CD14-positive monocyte (primary cell): ENCODE results near the gene PAK2. TPM values are rescaled to one million over a fixed set of nuclear protein-coding genes. Genes with fewer than 3 reads are reported as not detected.

ENCODE experiments used
- DNase-seq, 3 donors: peaks; one replicate each; pipeline ENCODE4 v3.0.0-alpha.2; 2011 to 2022
- H2AFZ ChIP-seq: 2 replicates; pipeline ENCODE4 v1.6.0; 2012; ENCODE audit warnings: mild to moderate bottlenecking, low read depth, low read length, inconsistent platforms; ENCODE audit not compliant: insufficient read depth, poor library complexity, severe bottlenecking
- H3K27ac ChIP-seq, 2 donors: 1 replicate in 1 of 2; 2 replicates in 1 of 2; pipeline ENCODE4 v1.5.1; 2012 to 2013; ENCODE audit warnings: low read length in 2 of 2, control low read depth in 1 of 2, inconsistent platforms in 1 of 2, low read depth in 1 of 2, mild to moderate bottlenecking in 1 of 2
- H3K27me3 ChIP-seq, 2 donors: one replicate each; pipeline versions ENCODE4 v1.6.0 to v1.6.1; 2011 to 2013; ENCODE audit warnings: low read length in 2 of 2; ENCODE audit not compliant: control insufficient read depth in 2 of 2, insufficient read depth in 2 of 2
- H3K36me3 ChIP-seq, 2 donors: replicated peaks in 1 of 2; 1 replicate in 1 of 2; 2 replicates in 1 of 2; pipeline versions ENCODE4 v1.5.1 to v1.6.1; 2012 to 2013; ENCODE audit warnings: low read length in 2 of 2, control low read depth in 1 of 2, inconsistent platforms in 1 of 2, mild to moderate bottlenecking in 1 of 2; ENCODE audit not compliant: insufficient read depth in 2 of 2, control insufficient read depth in 1 of 2
- H3K4me1 ChIP-seq, 2 donors: 1 replicate in 1 of 2; 2 replicates in 1 of 2; pipeline versions ENCODE4 v1.5.1 to v1.6.1; 2012 to 2013; ENCODE audit warnings: low read length in 2 of 2, control low read depth in 1 of 2, inconsistent platforms in 1 of 2, mild to moderate bottlenecking in 1 of 2, moderate library complexity in 1 of 2; ENCODE audit not compliant: insufficient read depth in 2 of 2, control insufficient read depth in 1 of 2
- H3K4me2 ChIP-seq: replicated peaks from 2 replicates; pipeline ENCODE3; 2012; ENCODE audit warnings: low read length, moderate library complexity, mild to moderate bottlenecking; ENCODE audit not compliant: poor library complexity, severe bottlenecking; ENCODE audit errors: extremely low read depth
- H3K4me3 ChIP-seq, 3 experiments: fragments of 200-600 bp in 1 of 3; sonication (generic) in 1 of 3; replicated peaks in 1 of 3; 1 replicate in 2 of 3; 2 replicates in 1 of 3; pipeline ENCODE4 v1.5.1; 2011 to 2013; ENCODE audit warnings: low read length in 3 of 3, mild to moderate bottlenecking in 3 of 3, control low read depth in 2 of 3, low read depth in 2 of 3, inconsistent platforms in 1 of 3, moderate library complexity in 1 of 3
- H3K79me2 ChIP-seq: 2 replicates; pipeline ENCODE4 v1.6.0; 2012; ENCODE audit warnings: mild to moderate bottlenecking, control low read depth, inconsistent platforms, low read length, moderate library complexity; ENCODE audit not compliant: insufficient read depth
- H3K9ac ChIP-seq: 2 replicates; pipeline ENCODE4 v1.6.0; 2017; ENCODE audit warnings: low read length, mild to moderate bottlenecking; ENCODE audit not compliant: insufficient read depth, poor library complexity, severe bottlenecking
- H3K9me3 ChIP-seq, 2 donors: replicated peaks in 1 of 2; 1 replicate in 1 of 2; 2 replicates in 1 of 2; pipeline versions ENCODE4 v1.5.1 to v1.6.1; 2012 to 2013; ENCODE audit warnings: low read length in 2 of 2, control low read depth in 1 of 2; ENCODE audit not compliant: control insufficient read depth in 1 of 2, insufficient read depth in 1 of 2
- H4K20me1 ChIP-seq: 2 replicates; pipeline ENCODE4 v1.6.0; 2012; ENCODE audit warnings: mild to moderate bottlenecking, low read length, control low read depth, moderate library complexity; ENCODE audit not compliant: insufficient read depth
- H3K27ac Mint-ChIP-seq, 7 donors: one replicate each; pipeline ENCODE4 v1.8.0; 2020; ENCODE audit warnings: mild to moderate bottlenecking in 7 of 7, mixed read lengths in 7 of 7, moderate library complexity in 6 of 7, inconsistent platforms in 2 of 7
- H3K27me3 Mint-ChIP-seq, 3 donors: one replicate each; pipeline ENCODE4 v1.8.0; 2021 to 2022; ENCODE audit warnings: low read depth in 3 of 3, mild to moderate bottlenecking in 3 of 3, mixed read lengths in 3 of 3, moderate library complexity in 3 of 3, inconsistent platforms in 1 of 3
- H3K36me3 Mint-ChIP-seq, 2 donors: one replicate each; pipeline ENCODE4 v1.8.0; 2020; ENCODE audit warnings: mixed read lengths in 2 of 2, inconsistent platforms in 1 of 2, mild to moderate bottlenecking in 1 of 2
- H3K4me1 Mint-ChIP-seq: one replicate; pipeline ENCODE4 v1.8.0; 2020; ENCODE audit warnings: mild to moderate bottlenecking, mixed read lengths
- H3K4me3 Mint-ChIP-seq, 2 donors: one replicate each; pipeline ENCODE4 v1.8.0; 2020; ENCODE audit warnings: mild to moderate bottlenecking in 2 of 2, mixed read lengths in 2 of 2, moderate library complexity in 1 of 2
- H3K9me3 Mint-ChIP-seq, 7 donors: one replicate each; pipeline ENCODE4 v1.8.0; 2020 to 2022; ENCODE audit warnings: mixed read lengths in 7 of 7, mild to moderate bottlenecking in 6 of 7, moderate library complexity in 6 of 7, inconsistent platforms in 2 of 7
- WGBS: methylation state at CpG from one replicate; pipeline ENCODE4 v1.1.5; 2013; ENCODE audit warnings: missing lambda C conversion rate; ENCODE audit not compliant: insufficient coverage; 5-methylcytosine and 5-hydroxymethylcytosine counted together
- intact Hi-C, 2 donors: fragments of 100-400 bp; cut with micrococcal nuclease; formaldehyde crosslinking; loops; one replicate each; pipeline versions ENCODE4 v1.15.0 to v1.15.1; 2023
- polyA plus RNA-seq, 3 donors: library from polyadenylated mRNA; depleted of rRNA in 1 of 3; unstranded in 2 of 3; stranded (reverse) in 1 of 3; fragments of 300-500 nt in 2 of 3; fragments of >200 nt in 1 of 3; fragmentation: Illumina TruSeq in 2 of 3; gene quantifications; 1 replicate in 2 of 3; 2 replicates in 1 of 3; pipeline ENCODE4 v1.2.3, GENCODE V29; 2012 to 2021
- TF ChIP-seq, protein P1 (sequence below): fragments of 200-600 bp; IDR thresholded peaks from one replicate; pipeline ENCODE4 v1.8.0; 2022; ENCODE audit warnings: antibody characterized with exemption, mild to moderate bottlenecking

Gene PAK2
- polyA plus RNA-seq, 3 donors: 32.4 to 44.2 (median 33.2) TPM

DNA sequence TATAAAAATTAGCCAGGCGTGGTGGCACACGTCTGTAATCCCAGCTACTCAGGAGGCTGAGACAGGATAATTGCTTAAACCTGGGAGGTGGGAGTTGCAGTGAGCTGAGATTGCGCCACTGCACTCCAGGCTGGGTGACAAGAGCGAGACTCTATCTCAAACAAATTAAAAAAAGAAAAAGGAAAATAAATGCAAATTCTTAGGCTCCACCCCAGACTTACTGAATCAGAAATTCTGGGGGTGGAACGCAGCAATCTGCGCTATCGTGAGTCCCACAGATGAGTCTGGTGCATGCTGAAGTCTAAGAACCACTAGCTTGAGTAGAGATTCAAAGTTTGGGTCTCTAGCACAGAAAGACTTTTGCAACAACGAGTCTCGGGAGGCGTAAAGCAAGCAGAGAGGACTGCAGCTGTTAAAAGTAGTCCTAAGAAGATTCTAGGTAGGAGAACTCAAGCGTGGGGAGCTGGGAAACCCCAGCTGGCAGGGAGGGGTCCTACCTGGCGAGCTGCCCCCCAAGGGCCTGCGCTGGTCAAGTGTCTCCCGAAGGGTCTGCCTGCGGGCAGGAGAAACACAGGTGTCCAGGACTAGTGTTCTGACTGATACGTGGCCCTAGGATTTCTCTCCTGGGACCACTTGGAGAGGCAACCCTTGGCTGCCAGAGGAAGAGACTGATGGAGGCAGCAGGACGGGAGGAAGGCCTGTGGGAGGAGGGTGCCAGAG, 49.6 kb upstream of the PAK2 start:
- H3K36me3 Mint-ChIP-seq: peaks cover 2 to 31% of the 10 kb centered on the region in 2 donors
- peak overlapping the region; percentile 92 for H3K4me3 Mint-ChIP-seq
- peak overlapping the region; percentile 94 to 100 (median 97) for H3K27ac Mint-ChIP-seq
- Histone ChIP-seq H3K79me2 (peaks cover 81% of the 10 kb centered on the region), H2AFZ (peak overlapping the region; percentile 6), H3K9me3 (no peaks in the 10 kb centered on the region), H3K27ac (peak overlapping the region; percentile 89 to 98), H3K9ac (peak overlapping the region; percentile 72), H3K27me3 (no peaks in the 10 kb centered on the region), H3K4me2 (peak overlapping the region; percentile 89), H3K4me3 (peak overlapping the region; percentile 73 to 89 (median 80)), H4K20me1 (no peaks in the 10 kb centered on the region), H3K4me1 (peaks cover 89 to 90% of the 10 kb centered on the region in 2 donors), H3K36me3 (no peaks in the 10 kb centered on the region)
- TF ChIP-seq, protein P1, sequence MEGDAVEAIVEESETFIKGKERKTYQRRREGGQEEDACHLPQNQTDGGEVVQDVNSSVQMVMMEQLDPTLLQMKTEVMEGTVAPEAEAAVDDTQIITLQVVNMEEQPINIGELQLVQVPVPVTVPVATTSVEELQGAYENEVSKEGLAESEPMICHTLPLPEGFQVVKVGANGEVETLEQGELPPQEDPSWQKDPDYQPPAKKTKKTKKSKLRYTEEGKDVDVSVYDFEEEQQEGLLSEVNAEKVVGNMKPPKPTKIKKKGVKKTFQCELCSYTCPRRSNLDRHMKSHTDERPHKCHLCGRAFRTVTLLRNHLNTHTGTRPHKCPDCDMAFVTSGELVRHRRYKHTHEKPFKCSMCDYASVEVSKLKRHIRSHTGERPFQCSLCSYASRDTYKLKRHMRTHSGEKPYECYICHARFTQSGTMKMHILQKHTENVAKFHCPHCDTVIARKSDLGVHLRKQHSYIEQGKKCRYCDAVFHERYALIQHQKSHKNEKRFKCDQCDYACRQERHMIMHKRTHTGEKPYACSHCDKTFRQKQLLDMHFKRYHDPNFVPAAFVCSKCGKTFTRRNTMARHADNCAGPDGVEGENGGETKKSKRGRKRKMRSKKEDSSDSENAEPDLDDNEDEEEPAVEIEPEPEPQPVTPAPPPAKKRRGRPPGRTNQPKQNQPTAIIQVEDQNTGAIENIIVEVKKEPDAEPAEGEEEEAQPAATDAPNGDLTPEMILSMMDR: no peak
- DNase-seq: peak in 2 of 3 donors; percentile 20 to 21
- peaks cover 0 to 4% (median 0%) of the 10 kb centered on the region in 7 donors for H3K9me3 Mint-ChIP-seq
- WGBS: 25% methylated on average over 9 of the region's 17 CpGs
- no peaks in the 10 kb centered on the region for H3K27me3 Mint-ChIP-seq
- intact Hi-C loops: loop anchor here in 1 of 2 donors (5.0 to 10.0 kb wide), 5 partner anchors 48 to 435 kb away; no protein-coding TSS in a partner anchor
- H3K4me1 Mint-ChIP-seq: peaks cover 78% of the 10 kb centered on the region

DNA sequence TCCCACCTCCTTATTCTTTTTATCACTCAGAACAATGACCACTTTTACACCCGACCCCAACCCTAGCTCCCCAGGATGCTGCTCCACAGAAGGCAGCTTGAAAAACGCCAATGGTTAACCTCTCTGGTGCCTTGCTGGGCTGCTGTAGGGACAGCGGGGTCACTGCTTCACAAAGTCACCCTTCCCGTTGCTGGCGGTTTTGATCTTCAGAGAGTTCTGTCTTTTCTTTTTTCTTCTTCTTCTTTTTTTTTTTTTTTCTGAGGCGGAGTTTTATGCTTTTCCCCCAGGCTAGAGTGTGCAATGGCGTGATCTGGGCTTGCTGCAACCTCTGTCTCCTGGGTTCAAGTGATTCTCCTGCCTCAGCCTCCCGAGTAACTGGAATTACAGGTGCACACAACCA, 48.3 kb upstream of the PAK2 start:
- Mint-ChIP-seq H3K27ac (peak overlapping the region; percentile 94 to 100 (median 97)), H3K9me3 (peaks cover 0 to 4% (median 0%) of the 10 kb centered on the region in 7 donors), H3K4me3 (peak overlapping the region; percentile 92), H3K36me3 (peaks cover 2 to 35% of the 10 kb centered on the region in 2 donors), H3K4me1 (peaks cover 72% of the 10 kb centered on the region), H3K27me3 (peaks cover 0 to 2% (median 0%) of the 10 kb centered on the region in 3 donors)
- peak overlapping the region; percentile 89 to 98 for H3K27ac ChIP-seq
- H3K9ac ChIP-seq: peak overlapping the region; percentile 72
- TF ChIP-seq, protein P1: no peak
- H3K4me1 ChIP-seq: peaks cover 76 to 77% of the 10 kb centered on the region in 2 donors
- WGBS: 22% methylated on average over 2 of the region's 8 CpGs
- no peaks in the 10 kb centered on the region for H3K9me3 ChIP-seq
- peak overlapping the region; percentile 89 for H3K4me2 ChIP-seq
- H4K20me1 ChIP-seq: no peaks in the 10 kb centered on the region
- H3K27me3 ChIP-seq: no peaks in the 10 kb centered on the region
- H3K79me2 ChIP-seq: peaks cover 74% of the 10 kb centered on the region
- peak overlapping the region; percentile 73 to 89 (median 80) for H3K4me3 ChIP-seq
- DNase-seq: peak in 2 of 3 donors; percentile 33 to 46
- H3K36me3 ChIP-seq: no peaks in the 10 kb centered on the region
- H2AFZ ChIP-seq: no peak overlapping the region
- intact Hi-C loops: loop anchor here in 1 of 2 donors (5.0 to 10.0 kb wide), 2 partner anchors 164 to 437 kb away; no protein-coding TSS in a partner anchor
